A673 (cell line): Measurements from ENCODE around the gene MRTFA.

Experiments used
- EZH2 ChIP-seq: fragments of 200-600 bp; sonication (generic); IDR thresholded peaks from 2 replicates; pipeline ENCODE4 v1.6.1; 2017; ENCODE audit warnings: borderline replicate concordance, low read depth, mild to moderate bottlenecking, mixed read lengths, antibody characterized with exemption, low read length; ENCODE audit not compliant: poor library complexity, severe bottlenecking
- TF ChIP-seq, protein P1 (sequence below): fragments of 300-800, 200-600 bp; sonication (generic); conservative IDR thresholded peaks from 2 replicates; pipeline ENCODE4 v1.5.1; 2017; ENCODE audit warnings: low read depth, mild to moderate bottlenecking, antibody characterized with exemption, low read length, moderate library complexity, mixed read lengths

DNA sequence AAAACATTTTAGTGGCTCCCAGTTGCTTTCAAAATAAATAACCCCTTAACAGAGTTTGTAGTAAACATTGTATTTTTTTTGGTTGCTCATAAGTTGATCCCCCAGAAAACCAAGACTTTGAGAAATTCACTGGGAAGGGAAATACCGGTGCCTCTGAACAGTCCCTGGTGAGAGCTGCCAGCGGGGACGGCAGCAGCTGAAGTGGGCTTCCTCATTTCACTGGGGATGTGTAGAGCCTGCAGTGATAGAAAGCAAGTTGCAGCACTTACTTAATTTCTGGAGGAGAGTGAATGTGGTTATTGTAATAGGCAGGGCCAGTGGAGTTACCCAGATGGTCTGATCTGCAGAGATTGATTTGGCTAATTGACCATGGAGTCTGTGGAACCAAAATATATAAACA, 24.2 kb upstream of the MRTFA start:
- TF ChIP-seq, protein P1, sequence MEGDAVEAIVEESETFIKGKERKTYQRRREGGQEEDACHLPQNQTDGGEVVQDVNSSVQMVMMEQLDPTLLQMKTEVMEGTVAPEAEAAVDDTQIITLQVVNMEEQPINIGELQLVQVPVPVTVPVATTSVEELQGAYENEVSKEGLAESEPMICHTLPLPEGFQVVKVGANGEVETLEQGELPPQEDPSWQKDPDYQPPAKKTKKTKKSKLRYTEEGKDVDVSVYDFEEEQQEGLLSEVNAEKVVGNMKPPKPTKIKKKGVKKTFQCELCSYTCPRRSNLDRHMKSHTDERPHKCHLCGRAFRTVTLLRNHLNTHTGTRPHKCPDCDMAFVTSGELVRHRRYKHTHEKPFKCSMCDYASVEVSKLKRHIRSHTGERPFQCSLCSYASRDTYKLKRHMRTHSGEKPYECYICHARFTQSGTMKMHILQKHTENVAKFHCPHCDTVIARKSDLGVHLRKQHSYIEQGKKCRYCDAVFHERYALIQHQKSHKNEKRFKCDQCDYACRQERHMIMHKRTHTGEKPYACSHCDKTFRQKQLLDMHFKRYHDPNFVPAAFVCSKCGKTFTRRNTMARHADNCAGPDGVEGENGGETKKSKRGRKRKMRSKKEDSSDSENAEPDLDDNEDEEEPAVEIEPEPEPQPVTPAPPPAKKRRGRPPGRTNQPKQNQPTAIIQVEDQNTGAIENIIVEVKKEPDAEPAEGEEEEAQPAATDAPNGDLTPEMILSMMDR, result no peak
- no peak for TF ChIP-seq EZH2
